Mononuclear cell (primary cell): ENCODE results near the gene DPEP3. TPM values are rescaled to one million over a fixed set of nuclear protein-coding genes. Genes with fewer than 3 reads are reported as not detected.

Experiments
- H3K27me3 ChIP-seq: 2 replicates; pipeline ENCODE4 v1.6.0; 2011; ENCODE audit warnings: low read length, control low read depth; ENCODE audit not compliant: insufficient read depth
- H3K4me1 ChIP-seq: 2 replicates; pipeline ENCODE4 v1.5.1; 2011; ENCODE audit warnings: mild to moderate bottlenecking, low read length, control low read depth; ENCODE audit not compliant: insufficient read depth
- H3K4me3 ChIP-seq: 2 replicates; pipeline ENCODE4 v1.5.1; 2011; ENCODE audit warnings: mild to moderate bottlenecking, low read length, moderate library complexity
- H3K9me3 ChIP-seq: 2 replicates; pipeline ENCODE4 v1.5.1; 2011; ENCODE audit warnings: low read depth, mild to moderate bottlenecking, control low read depth, low read length
- total RNA-seq: library from RNA; depleted of rRNA; stranded (reverse); fragments of >200 nt; gene quantifications from one replicate; pipeline ENCODE4 v1.2.3, GENCODE V29; 2012

Gene DPEP3
- total RNA-seq, 1 donor: 0.21 TPM

DNA sequence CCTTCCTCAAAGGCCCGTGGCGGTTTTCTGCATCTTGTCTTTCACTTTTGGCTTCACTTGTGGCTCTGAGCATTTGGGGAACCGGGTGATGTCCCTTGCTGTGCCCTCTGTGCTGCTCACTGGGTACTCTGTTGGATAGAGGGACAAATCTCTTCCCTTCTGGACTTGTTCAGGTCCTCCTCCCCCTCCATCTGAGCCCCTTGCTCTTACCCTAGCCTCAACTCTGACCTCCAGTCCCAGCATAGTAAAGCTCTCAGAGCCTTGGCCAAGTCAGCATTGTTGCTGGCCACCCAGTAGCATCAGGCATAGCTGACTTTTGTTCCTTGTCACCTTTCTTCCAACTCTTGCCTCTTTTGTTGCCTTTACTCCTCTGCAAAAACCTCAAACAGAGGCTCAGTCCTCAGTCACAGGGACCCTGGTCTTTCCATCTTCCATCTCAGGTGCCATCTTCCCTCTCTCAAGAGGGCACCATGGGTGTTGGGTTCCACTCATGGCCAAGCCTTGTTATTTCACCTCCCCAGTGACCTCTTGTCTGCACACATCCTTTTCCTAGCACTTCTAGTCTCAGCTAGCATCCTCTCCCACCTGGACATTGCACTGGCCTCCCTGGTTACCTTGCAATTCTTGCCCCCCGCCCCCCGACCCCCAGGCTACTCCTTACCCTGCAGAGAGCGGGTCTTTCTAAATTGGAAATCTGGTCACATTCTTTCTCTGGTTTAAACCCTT lies 43.3 kb downstream of the DPEP3 start:
- H3K27me3 ChIP-seq: no peaks in the 10 kb centered on the region
- peak overlapping the region; percentile 98 for H3K4me3 ChIP-seq
- H3K9me3 ChIP-seq: no peaks in the 10 kb centered on the region
- peaks cover 52% of the 10 kb centered on the region for H3K4me1 ChIP-seq

DNA sequence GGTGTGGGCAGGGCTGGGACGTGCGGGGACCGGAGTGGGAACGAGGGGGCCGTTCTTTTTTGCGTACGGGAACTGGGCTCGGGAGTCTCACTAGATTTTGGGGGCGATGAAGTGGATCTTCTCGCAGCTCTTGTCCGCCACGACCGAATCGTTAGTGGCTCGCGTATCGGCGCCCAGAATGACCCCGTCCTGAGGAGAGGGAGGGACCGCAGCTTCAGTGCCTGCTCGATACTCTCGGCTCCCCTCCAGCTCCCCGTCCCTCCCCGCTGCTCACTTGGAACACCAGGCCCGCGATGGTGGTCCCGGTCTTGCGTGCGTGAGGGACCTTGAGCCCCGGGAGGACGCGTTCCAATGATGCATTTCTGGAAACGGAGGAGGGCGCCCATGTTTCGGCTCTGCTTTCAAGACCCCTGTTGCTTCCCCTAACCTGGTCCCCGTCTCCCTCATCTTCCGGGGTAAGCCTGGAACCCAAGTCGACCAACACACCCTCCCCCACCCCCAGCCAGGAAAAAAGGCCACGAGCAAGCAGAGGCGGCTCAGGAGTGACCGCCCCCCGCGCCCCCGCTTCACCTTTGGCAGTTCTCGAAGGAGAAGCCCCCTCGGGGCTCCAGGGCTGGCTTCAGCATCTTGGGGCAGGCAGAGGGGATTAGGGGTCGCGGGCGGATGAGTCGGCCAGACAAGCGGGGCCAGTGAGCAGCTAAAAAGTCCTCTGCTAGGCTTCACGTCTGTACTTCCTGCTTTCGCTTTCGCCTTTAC lies 44.0 kb downstream of the DPEP3 start, which contains the start of gene PSMB10:
Gene PSMB10, minus strand, starts transcription at position 727 of the 756 bp plus-strand sequence. Its CDS starts 101 bp downstream, at position 626.
- Histone ChIP-seq H3K9me3 (no peaks in the 10 kb centered on the region), H3K27me3 (no peaks in the 10 kb centered on the region), H3K4me3 (peak within 1 kb of the TSS; percentile 98), H3K4me1 (peaks cover 45% of the 10 kb centered on the region)

DNA sequence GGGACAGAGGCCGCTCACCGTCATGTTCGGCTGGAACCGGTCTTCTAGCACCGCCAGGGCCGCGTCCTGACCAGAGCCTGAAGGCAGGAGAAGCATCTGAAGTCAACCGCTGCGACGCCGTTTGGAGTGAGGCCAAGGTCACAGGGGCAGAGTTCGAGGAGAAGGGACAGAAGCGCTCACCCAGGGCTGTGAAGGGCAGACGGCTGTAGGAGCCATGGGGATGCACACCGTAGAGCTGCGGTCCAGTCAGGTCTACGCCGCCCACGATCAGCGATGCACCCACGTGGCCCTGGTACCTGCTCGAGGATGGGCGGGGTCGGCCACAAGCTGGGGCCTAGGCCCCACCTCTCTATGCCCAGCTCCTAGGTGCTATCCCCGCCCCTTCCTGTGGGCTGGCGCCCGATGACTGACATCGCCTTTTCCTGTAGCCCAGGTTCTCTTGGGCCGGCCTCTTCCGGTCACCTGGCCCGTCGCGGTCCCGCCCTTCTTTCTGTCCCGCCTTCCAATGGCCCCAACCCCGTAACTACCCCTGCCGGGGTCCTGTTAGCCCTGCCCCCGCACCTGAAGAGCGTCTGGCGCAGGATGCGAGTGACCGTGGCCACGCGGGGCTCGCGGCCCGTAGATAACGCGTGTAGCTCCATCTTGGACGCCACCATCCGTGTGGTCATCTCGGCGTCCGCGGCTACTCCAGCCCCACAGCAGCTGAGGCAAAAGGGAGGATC lies 44.7 kb downstream of the DPEP3 start:
- Histone ChIP-seq H3K4me3 (peak overlapping the region; percentile 98), H3K27me3 (no peaks in the 10 kb centered on the region), H3K4me1 (peaks cover 41% of the 10 kb centered on the region), H3K9me3 (no peaks in the 10 kb centered on the region)

DNA sequence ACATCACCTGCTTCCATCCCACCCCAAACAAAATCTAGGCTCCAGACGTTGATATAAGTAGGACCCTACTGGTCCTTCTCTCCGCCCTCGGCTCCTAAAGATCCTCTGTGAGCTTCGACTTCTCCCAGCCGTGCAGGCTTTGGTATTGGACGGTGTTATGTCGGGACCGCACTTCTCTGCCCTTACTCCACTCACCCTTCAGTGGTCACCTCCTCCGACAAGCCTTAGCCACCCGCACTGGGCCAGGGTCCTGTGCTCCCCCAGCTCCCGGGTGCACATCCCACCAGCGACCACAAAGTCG lies 45.2 kb downstream of the DPEP3 start:
- H3K27me3 ChIP-seq: no peaks in the 10 kb centered on the region
- H3K4me3 ChIP-seq: no peak overlapping the region
- H3K9me3 ChIP-seq: no peaks in the 10 kb centered on the region
- peaks cover 36% of the 10 kb centered on the region for H3K4me1 ChIP-seq

DNA sequence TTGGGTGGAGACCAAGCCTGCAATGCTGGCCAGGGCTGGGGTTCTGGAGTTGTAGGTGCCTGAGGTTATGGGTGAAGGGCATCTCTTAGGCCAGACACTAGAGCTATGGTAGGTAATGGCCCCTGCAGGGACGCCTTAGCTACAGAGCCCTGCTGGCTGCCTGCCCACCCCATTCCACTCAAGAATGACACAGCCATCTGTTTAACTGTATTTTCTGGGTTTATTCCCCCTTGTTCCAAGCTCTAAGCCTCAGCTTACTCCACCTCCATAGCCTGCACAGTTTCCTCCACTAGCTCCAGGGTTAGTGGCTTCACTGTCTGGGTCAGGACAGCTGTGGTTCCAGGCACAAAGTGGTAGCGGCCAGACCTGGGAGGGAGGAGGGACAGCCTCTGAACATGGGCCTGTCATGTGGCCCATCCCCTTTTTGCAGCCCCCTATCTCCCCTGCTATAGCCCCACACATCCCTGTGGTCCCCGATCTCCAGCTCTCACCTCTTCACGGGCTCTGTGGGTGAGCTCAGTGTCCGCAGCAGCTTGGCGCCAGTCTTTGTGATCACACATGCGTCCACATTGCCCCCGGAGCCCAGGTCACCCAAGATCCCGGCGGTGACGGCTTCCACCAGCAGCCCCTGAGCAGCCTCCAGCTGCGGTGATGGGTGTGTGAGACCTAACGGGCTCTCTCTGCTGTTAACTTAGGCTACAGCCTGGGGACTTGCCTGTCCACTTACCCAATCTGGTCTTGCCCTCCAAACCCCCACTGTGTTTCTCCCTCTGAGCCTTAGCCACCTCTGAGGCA lies 45.8 kb downstream of the DPEP3 start:
- Histone ChIP-seq H3K4me3 (no peak overlapping the region), H3K27me3 (no peaks in the 10 kb centered on the region), H3K4me1 (peaks cover 30% of the 10 kb centered on the region), H3K9me3 (no peaks in the 10 kb centered on the region)

DNA sequence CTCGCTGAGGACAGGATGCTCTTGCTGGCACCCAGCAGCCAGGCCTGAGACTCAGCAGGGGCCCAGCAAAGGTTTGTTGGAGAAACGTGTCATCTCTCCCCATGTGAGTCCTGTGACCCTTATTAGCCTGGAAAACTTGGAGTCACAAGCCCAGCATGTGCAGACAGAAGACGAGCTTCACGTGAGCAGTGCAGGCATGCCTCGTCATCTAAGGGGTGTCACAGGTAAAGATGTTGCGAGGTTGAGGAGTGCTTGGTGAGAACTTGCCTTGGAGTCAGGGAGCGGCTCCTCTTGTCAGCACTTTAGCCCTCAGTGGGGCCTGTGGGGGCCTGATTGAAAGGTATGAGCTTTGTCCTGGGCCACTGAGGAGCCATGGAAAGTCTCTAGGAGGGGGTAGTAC lies 46.5 kb downstream of the DPEP3 start:
- Histone ChIP-seq H3K27me3 (no peaks in the 10 kb centered on the region), H3K9me3 (no peaks in the 10 kb centered on the region), H3K4me1 (peaks cover 29% of the 10 kb centered on the region), H3K4me3 (no peak overlapping the region)

DNA sequence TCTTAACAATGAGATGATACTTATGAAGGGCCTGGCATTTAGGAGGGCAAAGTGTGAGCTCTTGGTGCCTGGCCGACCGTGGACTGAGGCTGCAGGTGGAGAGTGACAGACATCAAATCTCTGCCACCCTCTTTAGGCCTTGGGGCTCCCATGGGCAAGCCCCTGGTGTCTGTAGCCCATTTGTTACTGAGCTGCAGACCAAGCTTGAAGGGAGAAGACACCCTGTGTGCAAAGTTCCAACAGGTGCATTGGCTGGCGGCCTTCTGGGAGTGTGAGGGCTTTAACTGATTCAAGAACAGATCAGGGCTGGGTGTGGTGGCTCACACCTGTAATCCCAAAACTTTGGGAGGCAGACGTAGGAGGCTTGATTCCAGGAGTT lies 47.8 kb downstream of the DPEP3 start:
- Histone ChIP-seq H3K4me3 (no peak overlapping the region), H3K4me1 (peaks cover 22% of the 10 kb centered on the region), H3K9me3 (no peaks in the 10 kb centered on the region), H3K27me3 (no peaks in the 10 kb centered on the region)

DNA sequence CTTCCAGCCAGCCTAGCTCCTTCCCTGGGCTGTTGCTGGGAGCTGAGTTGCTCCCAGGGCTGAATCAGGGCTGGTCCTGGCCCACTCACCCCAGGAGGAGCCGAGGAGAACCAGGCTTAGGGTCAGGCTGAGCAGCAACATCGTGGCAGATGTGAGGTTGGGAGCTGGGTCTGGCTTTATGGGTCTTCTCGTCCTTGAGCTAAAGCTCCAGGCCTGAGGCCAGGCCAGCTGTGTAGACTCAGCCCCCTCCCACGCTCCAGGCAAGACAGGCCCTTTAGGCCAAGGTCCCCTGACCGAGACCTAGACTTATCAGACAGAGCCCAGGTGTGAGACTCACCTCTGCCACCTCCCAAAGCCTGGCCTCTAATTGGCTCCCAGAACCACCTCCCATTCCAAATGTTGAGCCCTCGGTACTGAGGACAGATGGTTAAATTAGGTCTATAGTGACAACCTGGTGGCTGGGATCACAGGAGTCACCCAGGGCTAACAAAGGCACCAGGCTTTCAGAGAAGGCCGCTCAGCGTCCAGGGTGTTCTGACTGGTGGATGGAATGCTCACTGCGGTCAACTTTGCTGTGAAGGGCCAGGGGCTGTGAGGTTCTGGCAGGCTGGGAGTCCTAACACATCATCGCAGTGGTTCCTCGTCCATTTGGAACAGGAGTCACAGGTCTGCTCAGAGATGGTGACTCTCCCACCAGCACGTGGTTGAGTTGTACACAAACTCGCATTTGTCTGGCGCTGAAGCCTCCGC lies 48.4 kb downstream of the DPEP3 start, which contains the start of gene CTRL:
Gene CTRL, minus strand, starts transcription at position 151 of the 750 bp plus-strand sequence. Its CDS starts 10 bp downstream, at position 141.
- H3K4me3 ChIP-seq: no peak within 1 kb of the TSS
- H3K27me3 ChIP-seq: no peaks in the 10 kb centered on the region

DNA sequence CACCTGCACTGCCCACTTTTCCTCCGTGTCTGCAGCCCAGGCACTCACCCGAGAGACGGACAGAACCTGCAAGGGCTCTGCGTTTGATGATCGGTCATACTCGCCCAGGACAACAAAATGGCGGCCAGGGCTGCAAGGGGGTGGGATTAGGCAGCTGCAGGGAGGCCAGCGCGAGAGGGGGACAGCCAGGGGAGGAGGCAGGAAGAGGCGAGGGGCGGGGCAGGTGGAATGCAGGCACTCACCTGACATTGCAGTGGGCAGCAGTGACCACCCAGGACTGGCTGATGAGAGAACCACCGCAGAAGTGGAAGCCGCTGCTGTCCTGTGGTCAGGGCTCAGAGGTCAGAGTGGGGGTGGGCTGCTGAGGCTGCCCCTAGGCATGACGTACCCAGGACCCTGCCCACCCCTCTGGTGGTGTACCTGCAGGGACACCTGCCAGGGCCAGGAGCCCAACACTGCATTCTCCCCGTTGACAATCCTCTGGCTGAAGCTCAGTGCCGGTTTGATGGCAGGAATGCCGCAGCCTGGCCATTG lies 49.6 kb downstream of the DPEP3 start:
- H3K27me3 ChIP-seq: no peaks in the 10 kb centered on the region
- no peaks in the 10 kb centered on the region for H3K9me3 ChIP-seq
- peaks cover 15% of the 10 kb centered on the region for H3K4me1 ChIP-seq
- no peak overlapping the region for H3K4me3 ChIP-seq

More for the DNA sequence above, 48.4 kb downstream of the DPEP3 start, which contains the start of gene CTRL:
- Histone ChIP-seq H3K9me3 (no peaks in the 10 kb centered on the region), H3K4me1 (peaks cover 17% of the 10 kb centered on the region)

DNA sequence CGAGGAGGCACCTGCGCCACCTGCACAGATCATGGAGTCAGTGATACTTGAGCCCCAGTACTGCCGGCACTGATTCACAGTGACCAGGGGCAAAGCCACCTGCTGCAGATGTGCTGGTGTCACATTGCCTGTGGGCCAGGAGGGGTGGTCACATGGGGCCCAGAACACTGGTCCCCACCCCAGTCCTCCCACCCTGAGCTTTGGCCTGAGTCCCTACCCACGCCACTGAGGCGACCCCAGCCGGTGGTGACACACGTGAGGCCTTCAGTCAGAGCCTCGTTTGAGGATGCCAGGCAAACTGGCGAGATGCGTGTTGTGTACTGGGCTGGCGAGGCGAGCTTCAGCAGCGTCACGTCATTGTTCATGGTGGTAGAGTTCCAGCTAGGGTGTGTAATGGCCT lies 50.1 kb downstream of the DPEP3 start:
- H3K9me3 ChIP-seq: no peaks in the 10 kb centered on the region
- H3K4me1 ChIP-seq: peaks cover 11% of the 10 kb centered on the region
- H3K4me3 ChIP-seq: no peak overlapping the region
- no peaks in the 10 kb centered on the region for H3K27me3 ChIP-seq

DNA sequence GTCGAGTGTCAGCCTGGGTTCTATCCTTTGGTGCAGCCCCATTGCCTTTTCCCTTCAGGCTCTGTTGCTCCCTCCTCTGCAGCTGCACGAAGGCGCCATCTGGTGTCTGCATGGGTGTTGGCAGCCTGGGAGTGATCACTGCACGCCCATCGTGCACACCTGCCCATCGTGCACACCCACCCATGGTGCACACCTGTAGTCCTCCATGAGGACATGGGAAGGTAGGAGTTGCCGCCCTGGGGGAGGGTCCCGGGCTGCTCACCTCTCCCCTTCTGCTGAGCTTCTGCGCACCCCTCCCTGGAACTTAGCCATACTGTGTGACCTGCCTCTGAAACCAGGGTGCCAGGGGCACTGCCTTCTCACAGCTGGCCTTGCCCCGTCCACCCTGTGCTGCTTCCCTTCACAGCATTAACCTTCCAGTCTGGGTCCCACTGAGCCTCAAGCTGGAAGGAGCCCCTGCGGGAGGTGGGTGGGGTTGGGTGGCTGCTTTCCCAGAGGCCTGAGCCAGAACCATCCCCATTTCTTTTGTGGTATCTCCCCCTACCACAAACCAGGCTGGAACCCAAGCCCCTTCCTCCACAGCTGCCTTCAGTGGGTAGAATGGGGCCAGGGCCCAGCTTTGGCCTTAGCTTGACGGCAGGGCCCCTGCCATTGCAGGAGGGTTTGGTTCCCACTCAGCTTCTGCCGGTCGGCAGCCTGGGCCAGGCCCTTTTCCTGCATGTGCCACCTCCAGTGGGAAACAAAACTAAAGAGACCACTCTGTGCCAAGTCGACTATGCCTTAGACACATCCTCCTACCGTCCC lies 51.5 kb downstream of the DPEP3 start:
- Histone ChIP-seq H3K27me3 (no peaks in the 10 kb centered on the region), H3K4me3 (no peak overlapping the region), H3K9me3 (no peaks in the 10 kb centered on the region), H3K4me1 (no peaks in the 10 kb centered on the region)

DNA sequence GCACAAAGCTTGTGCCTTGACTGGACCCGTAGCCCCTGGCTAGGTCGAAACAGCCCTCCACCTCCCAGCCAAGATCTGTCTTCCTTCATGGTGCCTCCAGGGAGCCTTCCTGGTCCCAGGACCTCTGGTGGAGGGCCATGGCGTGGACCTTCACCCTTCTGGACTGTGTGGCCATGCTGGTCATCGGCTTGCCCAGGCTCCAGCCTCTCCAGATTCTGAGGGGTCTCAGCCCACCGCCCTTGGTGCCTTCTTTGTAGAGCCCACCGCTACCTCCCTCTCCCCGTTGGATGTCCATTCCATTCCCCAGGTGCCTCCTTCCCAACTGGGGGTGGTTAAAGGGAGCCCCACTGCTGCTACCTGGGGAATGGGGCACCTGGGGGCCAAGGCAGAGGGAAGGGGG lies 52.2 kb downstream of the DPEP3 start:
- Histone ChIP-seq H3K9me3 (no peaks in the 10 kb centered on the region), H3K27me3 (no peaks in the 10 kb centered on the region), H3K4me1 (no peaks in the 10 kb centered on the region), H3K4me3 (no peak overlapping the region)

DNA sequence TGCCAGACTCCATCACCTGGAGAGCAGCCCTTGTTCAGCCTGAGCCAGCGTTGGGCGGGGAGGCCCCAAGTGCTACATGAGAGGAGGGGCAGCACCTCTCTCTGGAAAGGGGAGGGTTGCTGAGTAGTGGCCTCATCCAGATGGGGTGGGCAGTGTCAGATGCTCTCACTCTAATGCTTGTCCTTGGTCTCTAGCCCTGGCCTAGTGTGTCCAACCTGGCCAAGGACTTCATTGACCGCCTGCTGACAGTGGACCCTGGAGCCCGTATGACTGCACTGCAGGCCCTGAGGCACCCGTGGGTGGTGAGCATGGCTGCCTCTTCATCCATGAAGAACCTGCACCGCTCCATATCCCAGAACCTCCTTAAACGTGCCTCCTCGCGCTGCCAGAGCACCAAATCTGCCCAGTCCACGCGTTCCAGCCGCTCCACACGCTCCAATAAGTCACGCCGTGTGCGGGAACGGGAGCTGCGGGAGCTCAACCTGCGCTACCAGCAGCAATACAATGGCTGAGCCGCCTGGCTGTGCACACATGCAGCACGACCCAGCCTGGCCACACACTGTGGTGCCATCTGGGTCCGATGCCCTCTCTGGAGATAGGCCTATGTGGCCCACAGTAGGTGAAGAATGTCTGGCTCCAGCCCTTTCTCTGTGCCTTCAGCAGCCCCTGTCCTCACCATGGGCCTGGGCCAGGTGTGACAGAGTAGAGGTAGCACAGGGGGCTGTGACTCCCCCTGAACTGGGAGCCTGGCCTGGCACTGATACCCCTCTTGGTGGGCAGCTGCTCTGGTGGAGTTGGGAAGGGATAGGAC lies 53.0 kb downstream of the DPEP3 start:
- H3K9me3 ChIP-seq: no peaks in the 10 kb centered on the region
- no peaks in the 10 kb centered on the region for H3K4me1 ChIP-seq
- no peaks in the 10 kb centered on the region for H3K27me3 ChIP-seq
- H3K4me3 ChIP-seq: no peak overlapping the region
